Body of pancreas (tissue), 4 donors: ENCODE results near the gene LPP. TPM values are rescaled to one million over a fixed set of nuclear protein-coding genes. Genes with fewer than 3 reads are reported as not detected.

ENCODE experiments used
- ATAC-seq: fragments of 150-250 bp; one replicate; pipeline ENCODE4 v1.9.1; 2016
- DNase-seq, 4 donors: peaks; one replicate each; pipeline ENCODE4 v3.0.0-alpha.2; 2019
- H3K27ac ChIP-seq, 4 donors: fragments of 200-600 bp; sonication (generic); 1 replicate in 3 of 4; 2 replicates in 1 of 4; pipeline versions ENCODE4 v1.5.1 to v1.6.1; 2016 to 2019; ENCODE audit warnings: mild to moderate bottlenecking in 1 of 4, mixed read lengths in 1 of 4, moderate library complexity in 1 of 4
- H3K27me3 ChIP-seq, 2 donors: fragments of 200-600 bp; sonication (generic); one replicate each; pipeline ENCODE4 v1.6.0; 2016; ENCODE audit warnings: mild to moderate bottlenecking in 1 of 2
- H3K36me3 ChIP-seq, 2 donors: fragments of 200-600 bp; sonication (generic); replicated peaks in 1 of 2; 2 replicates each; pipeline ENCODE4 v1.5.1; 2016; ENCODE audit warnings: low read depth in 2 of 2; ENCODE audit not compliant: insufficient read depth in 1 of 2
- H3K4me1 ChIP-seq: fragments of 200-600 bp; sonication (generic); one replicate; pipeline ENCODE4 v1.6.0; 2016
- H3K4me3 ChIP-seq, 2 donors: fragments of 200-600 bp; sonication (generic); 1 replicate in 1 of 2; 2 replicates in 1 of 2; pipeline ENCODE4 v1.5.1; 2016 to 2019
- H3K9me3 ChIP-seq, 3 donors: fragments of 200-600 bp; sonication (generic); 1 replicate in 2 of 3; 2 replicates in 1 of 3; pipeline ENCODE4 v1.5.1; 2016
- CTCF ChIP-seq, 7 experiments: fragments of 450-650 bp in 4 of 7; fragments of 200-600 bp in 3 of 7; sonication (generic) in 3 of 7; IDR thresholded peaks; one replicate each; pipeline ENCODE4 v1.5.1; 2016 to 2019; ENCODE audit warnings: antibody characterized with exemption in 7 of 7
- POLR2A ChIP-seq, 3 donors: fragments of 450-650 bp; IDR thresholded peaks; one replicate each; pipeline ENCODE4 v1.6.1; 2016; ENCODE audit warnings: antibody characterized with exemption in 3 of 3, mild to moderate bottlenecking in 2 of 3
- WGBS, 2 donors: methylation state at CpG; one replicate each; pipeline ENCODE4 v1.1.5; 2017; 5-methylcytosine and 5-hydroxymethylcytosine counted together
- intact Hi-C: fragments of 100-400 bp; cut with DNase I; formaldehyde crosslinking; loops from one replicate; pipeline ENCODE4 v1.15.1; 2023
- total RNA-seq, 2 donors: library from RNA; depleted of rRNA; stranded (reverse); fragments of >200 nt; gene quantifications; one replicate each; pipeline ENCODE4 v1.1.0, GENCODE V29; 2016

LPP gene
- total RNA-seq, 2 donors from 2014 or later = 60.6 to 65.1 TPM

- TF ChIP-seq POLR2A (IDR thresholded peaks at IDR 0.05) = no peak
- no peak for TF ChIP-seq CTCF (IDR thresholded peaks at IDR 0.05)
- H3K27me3 ChIP-seq = no peaks in the 10 kb centered on the region
- intact Hi-C loops = no loop called here
- no peak for ATAC-seq
- H3K27ac ChIP-seq = no peak overlapping the region
- no peaks in the 10 kb centered on the region for H3K36me3 ChIP-seq
- no peak overlapping the region for H3K4me3 ChIP-seq
- no peak for DNase-seq
- WGBS, 2 donors = 96 to 100% methylated on average over 2 to 3 of the region's 3 CpGs
- peaks cover 17% of the 10 kb centered on the region for H3K4me1 ChIP-seq
- no peaks in the 10 kb centered on the region for H3K9me3 ChIP-seq
Measured at GRCh38 chr3:188227442-188227841, 73.5 kb downstream of the LPP start.

GRCh38 chr3:188229177-188229576 is 75.2 kb downstream of the LPP start:
- intact Hi-C loops = no loop called here
- ATAC-seq (no peak), DNase-seq (no peak)
- H3K4me1 ChIP-seq = peaks cover 17% of the 10 kb centered on the region
- WGBS, 2 donors = 65 to 66% methylated on average over 7 of the region's 7 CpGs
- no peak overlapping the region for H3K27ac ChIP-seq
- no peaks in the 10 kb centered on the region for H3K27me3 ChIP-seq
- H3K4me3 ChIP-seq = no peak overlapping the region
- TF ChIP-seq POLR2A (IDR thresholded peaks at IDR 0.05) = no peak
- no peak for TF ChIP-seq CTCF (IDR thresholded peaks at IDR 0.05)
- no peaks in the 10 kb centered on the region for H3K36me3 ChIP-seq
- no peaks in the 10 kb centered on the region for H3K9me3 ChIP-seq

GRCh38 chr3:188229726-188230125 is 75.8 kb downstream of the LPP start:
- ATAC-seq (no peak), DNase-seq (no peak)
- intact Hi-C loops = no loop called here
- 100% methylated on average over 2 of the region's 2 CpGs for WGBS, 2 donors
- Histone ChIP-seq H3K27me3 (no peaks in the 10 kb centered on the region), H3K9me3 (no peaks in the 10 kb centered on the region), H3K36me3 (no peaks in the 10 kb centered on the region), H3K27ac (no peak overlapping the region), H3K4me1 (peaks cover 14% of the 10 kb centered on the region), H3K4me3 (no peak overlapping the region)
- TF ChIP-seq POLR2A (IDR thresholded peaks at IDR 0.05) (no peak), CTCF (IDR thresholded peaks at IDR 0.05) (no peak)

GRCh38 chr3:188230962-188231361 is 77.0 kb downstream of the LPP start:
- intact Hi-C loops = no loop called here
- 88 to 89% methylated on average over 5 of the region's 5 CpGs for WGBS, 2 donors
- TF ChIP-seq POLR2A (IDR thresholded peaks at IDR 0.05) (no peak), CTCF (IDR thresholded peaks at IDR 0.05) (no peak)
- H3K4me3 ChIP-seq = no peak overlapping the region
- ATAC-seq (no peak), DNase-seq (no peak)
- no peaks in the 10 kb centered on the region for H3K27me3 ChIP-seq
- no peaks in the 10 kb centered on the region for H3K36me3 ChIP-seq
- no peaks in the 10 kb centered on the region for H3K9me3 ChIP-seq
- H3K4me1 ChIP-seq = peaks cover 14% of the 10 kb centered on the region
- H3K27ac ChIP-seq = no peak overlapping the region

GRCh38 chr3:188231456-188231855 is 77.5 kb downstream of the LPP start:
- DNase-seq (no peak), ATAC-seq (no peak)
- H3K27me3 ChIP-seq = no peaks in the 10 kb centered on the region
- intact Hi-C loops = no loop called here
- WGBS, 2 donors = 96 to 97% methylated on average over 8 of the region's 8 CpGs
- peaks cover 14% of the 10 kb centered on the region for H3K4me1 ChIP-seq
- no peaks in the 10 kb centered on the region for H3K36me3 ChIP-seq
- H3K27ac ChIP-seq = no peak overlapping the region
- TF ChIP-seq CTCF (IDR thresholded peaks at IDR 0.05) (no peak), POLR2A (IDR thresholded peaks at IDR 0.05) (no peak)
- no peaks in the 10 kb centered on the region for H3K9me3 ChIP-seq
- no peak overlapping the region for H3K4me3 ChIP-seq
